GM12878 (cell line): ENCODE results near the gene TFCP2L1. TPM values are rescaled to one million over a fixed set of nuclear protein-coding genes. Genes with fewer than 3 reads are reported as not detected.

Experiments used
- ATAC-seq: fragments of 200-7000 bp; cut with Tn5 transposase; 3 replicates; pipeline ENCODE4 v1.9.1; 2020; ENCODE audit warnings: mild to moderate bottlenecking, moderate library complexity
- BruUV-seq: library from RNA; stranded (reverse); fragments of 400-500 nt; replicated peaks from 2 replicates; lab custom pipeline; 2021; lab: Mats Ljungman, UMichigan
- CTCF ChIA-PET: fragments of 300-600 bp; sonication (Branson Sonifier 250); formaldehyde crosslinking; extraction: SDS; loops from one replicate; lab custom pipeline; 2021; ENCODE audit warnings: inconsistent platforms; lab: Yijun Ruan, JAX
- POLR2A ChIA-PET: fragments of 350-600 bp; formaldehyde crosslinking; extraction: SDS; loops from one replicate; lab custom pipeline; 2021; ENCODE audit warnings: inconsistent platforms; lab: Charles Lee
- RAD21 ChIA-PET: fragments of 300-600 bp; sonication (Branson Sonifier 250); formaldehyde crosslinking; loops from one replicate; lab custom pipeline; 2023; ENCODE audit warnings: antibody characterized with exemption; ENCODE audit not compliant: unreplicated experiment; lab: Charles Lee
- SMC1A ChIA-PET: fragments of 300-600 bp; sonication (Branson Sonifier 250); formaldehyde crosslinking; loops from one replicate; lab custom pipeline; 2023; ENCODE audit not compliant: unreplicated experiment, uncharacterized antibody; lab: Charles Lee
- DNase-seq: peaks from one replicate; pipeline ENCODE4 v3.0.0-alpha.2; 2011; ENCODE audit warnings: low read depth, low spot score
- FAIRE-seq: peaks from 3 replicates; lab custom pipeline; 2011; peaks lifted over from hg19 to GRCh38; lab: Jason Lieb, UNC
- H2AFZ ChIP-seq: 2 replicates; pipeline ENCODE4 v1.6.0; 2011; ENCODE audit warnings: low read depth, low read length, control low read depth; ENCODE audit not compliant: control insufficient read depth
- H3K27ac ChIP-seq: 2 replicates; pipeline ENCODE4 v1.5.1; 2011; ENCODE audit warnings: control low read depth; ENCODE audit not compliant: control insufficient read depth, insufficient read depth
- H3K27me3 ChIP-seq, 2 experiments: replicated peaks in 1 of 2; 2 replicates each; pipeline versions ENCODE4 v1.6.0 to v1.6.1; 2011; ENCODE audit warnings: low read length in 1 of 2; ENCODE audit not compliant: control insufficient read depth in 2 of 2, insufficient read depth in 2 of 2
- H3K36me3 ChIP-seq, 2 experiments: 2 replicates each; pipeline ENCODE4 v1.5.1; 2011; ENCODE audit warnings: low read length in 1 of 2; ENCODE audit not compliant: control insufficient read depth in 2 of 2, insufficient read depth in 2 of 2
- H3K4me1 ChIP-seq: 2 replicates; pipeline ENCODE4 v1.6.1; 2011; ENCODE audit warnings: mild to moderate bottlenecking, low read length, moderate library complexity, mixed read lengths; ENCODE audit not compliant: control insufficient read depth, insufficient read depth
- H3K4me2 ChIP-seq: 2 replicates; pipeline ENCODE4 v1.6.0; 2011; ENCODE audit warnings: control low read depth; ENCODE audit not compliant: control insufficient read depth, insufficient read depth
- H3K4me3 ChIP-seq: fragments of 200-600 bp; sonication (generic); 2 replicates; pipeline ENCODE4 v1.5.1; 2016
- H3K79me2 ChIP-seq: 2 replicates; pipeline ENCODE4 v1.6.0; 2011; ENCODE audit warnings: low read length; ENCODE audit not compliant: control insufficient read depth, insufficient read depth
- H3K9ac ChIP-seq: 2 replicates; pipeline ENCODE4 v1.8.0; 2011; ENCODE audit warnings: low read length, control low read depth, mixed read lengths; ENCODE audit not compliant: control insufficient read depth, insufficient read depth
- H3K9me3 ChIP-seq: replicated peaks from 3 replicates; pipeline ENCODE4 v1.5.1; 2011; ENCODE audit warnings: mild to moderate bottlenecking, low read length; ENCODE audit not compliant: control insufficient read depth, insufficient read depth
- H4K20me1 ChIP-seq: 2 replicates; pipeline ENCODE4 v1.6.0; 2011; ENCODE audit not compliant: control insufficient read depth, insufficient read depth
- CHD2 ChIP-seq: IDR thresholded peaks from 2 replicates; pipeline ENCODE4 v1.6.1; 2011; ENCODE audit warnings: low read depth, low read length, improper control_type of control experiment, borderline replicate concordance
- ESRRA ChIP-seq: IDR thresholded peaks from 2 replicates; pipeline ENCODE4 v1.6.1; 2012; ENCODE audit warnings: mild to moderate bottlenecking, low read length, improper control_type of control experiment
- HDAC6 ChIP-seq: fragments of 200-600 bp; sonication (generic); IDR thresholded peaks from one replicate; pipeline ENCODE4 v1.8.0; 2017; ENCODE audit warnings: antibody characterized with exemption; ENCODE audit not compliant: unreplicated experiment
- IKZF2 ChIP-seq, 2 experiments: fragments of 450-650 bp; IDR thresholded peaks; 2 replicates each; pipeline ENCODE4 v1.6.1; 2017; ENCODE audit warnings: mild to moderate bottlenecking in 2 of 2, moderate library complexity in 2 of 2
- MYB ChIP-seq: fragments of 150-350 bp; IDR thresholded peaks from 2 replicates; pipeline ENCODE4 v1.6.1; 2014; ENCODE audit warnings: mild to moderate bottlenecking, low read depth, low read length, borderline replicate concordance
- NFIC ChIP-seq: IDR thresholded peaks from 2 replicates; pipeline ENCODE4 v1.6.1; 2012; ENCODE audit warnings: low read depth, mild to moderate bottlenecking, inconsistent platforms, low read length, moderate library complexity
- NR2C2 ChIP-seq: IDR thresholded peaks from 2 replicates; pipeline ENCODE4 v1.6.1; 2011; ENCODE audit warnings: borderline replicate concordance, low read depth; ENCODE audit not compliant: control insufficient read depth, insufficient read length
- PAX8 ChIP-seq: fragments of 450-650 bp; IDR thresholded peaks from 2 replicates; pipeline ENCODE4 v1.6.1; 2017; ENCODE audit warnings: mild to moderate bottlenecking, moderate library complexity
- RAD51 ChIP-seq: fragments of 450-650 bp; IDR thresholded peaks from 2 replicates; pipeline ENCODE4 v1.6.1; 2016; ENCODE audit warnings: moderate library complexity, mild to moderate bottlenecking, inconsistent platforms
- SIN3A ChIP-seq: IDR thresholded peaks from 2 replicates; pipeline ENCODE4 v1.6.1; 2012; ENCODE audit warnings: low read depth, low read length, improper control_type of control experiment
- SMAD5 ChIP-seq: IDR thresholded peaks from 2 replicates; pipeline ENCODE4 v1.6.1; 2016; ENCODE audit warnings: antibody characterized with exemption, low read depth
- SREBF1 ChIP-seq: IDR thresholded peaks from 2 replicates; pipeline ENCODE4 v1.6.1; 2012; ENCODE audit warnings: mild to moderate bottlenecking, low read length
- ZNF274 ChIP-seq: IDR thresholded peaks from one replicate; pipeline ENCODE4 v1.8.0; 2011; ENCODE audit not compliant: insufficient read length, insufficient read depth
- WGBS: methylation state at CpG from one replicate; pipeline ENCODE4 v1.1.6; 2016; ENCODE audit warnings: low lambda C conversion rate; ENCODE audit not compliant: insufficient replicate concordance, insufficient coverage; ENCODE audit errors: missing lambda C conversion rate; 5-methylcytosine and 5-hydroxymethylcytosine counted together
- in situ Hi-C: fragments of 300-500 bp; cut with MboI; formaldehyde crosslinking; loops from 9 replicates; pipeline ENCODE4 v1.14.3; 2018; ENCODE audit warnings: mixed read lengths
- intact Hi-C: fragments of 100-400 bp; cut with micrococcal nuclease; formaldehyde crosslinking; loops from one replicate; pipeline ENCODE4 v1.14.2; 2022; ENCODE audit not compliant: unreplicated experiment
- polyA plus RNA-seq, 11 experiments: library from polyadenylated mRNA; depleted of rRNA in 4 of 11; unstranded in 6 of 11; stranded (reverse) in 5 of 11; fragments of >200 nt; fragmentation: Nextera tagmentation in 4 of 11; fragmentation: Illumina TruSeq in 1 of 11; extraction: Ambion mirVana in 4 of 11; extraction: Trizol in 1 of 11; gene quantifications; 1 replicate in 1 of 11; 2 replicates in 10 of 11; pipeline versions ENCODE4 v1.2.1 to v1.2.3, GENCODE V29; 2011 to 2016; ENCODE audit warnings: inconsistent platforms in 2 of 11, missing spikeins in 2 of 11, low read depth in 1 of 11
- total RNA-seq, 4 experiments: library from RNA; depleted of rRNA in 3 of 4; stranded (reverse); fragments of >200 nt in 3 of 4; fragmentation: Illumina TruSeq in 1 of 4; extraction: Trizol in 1 of 4; gene quantifications; 2 replicates each; pipeline versions ENCODE4 v1.2.1 to v1.2.3, GENCODE V29; 2013 to 2021
- TF ChIP-seq, protein P1 (sequence below): fragments of 450-650 bp; IDR thresholded peaks from 2 replicates; pipeline ENCODE4 v1.6.1; 2014; ENCODE audit warnings: mild to moderate bottlenecking

Gene TFCP2L1
- total and polyA plus RNA-seq, 10 of the 15 experiments (the other 5 are each of a cell fraction or from before 2014, with no cell fraction given), result 0.02 to 0.21 (median 0.09) TPM; not detected in 1

DNA sequence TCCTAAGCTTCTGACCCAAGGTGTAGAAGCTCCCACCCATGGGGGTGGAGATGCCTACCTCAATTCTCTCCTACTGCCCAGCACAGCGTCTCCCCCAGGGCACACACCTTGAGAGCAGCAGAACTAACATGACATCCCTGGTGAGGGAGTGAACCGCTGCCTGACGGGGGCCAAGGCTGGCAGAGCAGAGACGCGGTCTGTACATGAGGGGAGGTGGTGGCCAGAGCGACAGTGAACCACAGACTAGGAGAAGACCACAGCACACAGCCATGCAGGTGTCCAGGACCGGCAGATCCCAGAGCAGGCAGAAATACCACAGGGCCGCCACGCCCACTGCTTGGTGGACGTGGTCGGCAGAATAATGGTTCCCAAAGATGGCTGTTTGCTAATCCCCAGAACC, 40.4 kb downstream of the TFCP2L1 start:
- no peaks in the 10 kb centered on the region for H3K36me3 ChIP-seq
- no peak overlapping the region for H2AFZ ChIP-seq
- TF ChIP-seq ZNF274 (no peak), RAD51 (no peak), SREBF1 (no peak)
- no peak for DNase-seq
- FAIRE-seq, result no peak
- CTCF ChIA-PET, result no interaction called here
- no peak for ATAC-seq
- WGBS, result 41% methylated on average over 11 of the region's 11 CpGs
- no peaks in the 10 kb centered on the region for H4K20me1 ChIP-seq
- in situ Hi-C loops (no loop called here), intact Hi-C loops (no loop called here)
- no peaks in the 10 kb centered on the region for H3K79me2 ChIP-seq
- RAD21 ChIA-PET, result no interaction called here
- H3K9me3 ChIP-seq, result no peaks in the 10 kb centered on the region
- SMC1A ChIA-PET, result no interaction called here
- no peak overlapping the region for H3K4me3 ChIP-seq
- POLR2A ChIA-PET, result no interaction called here
- BruUV-seq, result no TSS peak
- no peaks in the 10 kb centered on the region for H3K4me1 ChIP-seq
- peaks cover 0 to 4% of the 10 kb centered on the region in 2 experiments; a peak in 3 of 4 replicates for H3K27me3 ChIP-seq
- no peak overlapping the region for H3K9ac ChIP-seq
- H3K27ac ChIP-seq, result no peak overlapping the region
- H3K4me2 ChIP-seq, result no peak overlapping the region

DNA sequence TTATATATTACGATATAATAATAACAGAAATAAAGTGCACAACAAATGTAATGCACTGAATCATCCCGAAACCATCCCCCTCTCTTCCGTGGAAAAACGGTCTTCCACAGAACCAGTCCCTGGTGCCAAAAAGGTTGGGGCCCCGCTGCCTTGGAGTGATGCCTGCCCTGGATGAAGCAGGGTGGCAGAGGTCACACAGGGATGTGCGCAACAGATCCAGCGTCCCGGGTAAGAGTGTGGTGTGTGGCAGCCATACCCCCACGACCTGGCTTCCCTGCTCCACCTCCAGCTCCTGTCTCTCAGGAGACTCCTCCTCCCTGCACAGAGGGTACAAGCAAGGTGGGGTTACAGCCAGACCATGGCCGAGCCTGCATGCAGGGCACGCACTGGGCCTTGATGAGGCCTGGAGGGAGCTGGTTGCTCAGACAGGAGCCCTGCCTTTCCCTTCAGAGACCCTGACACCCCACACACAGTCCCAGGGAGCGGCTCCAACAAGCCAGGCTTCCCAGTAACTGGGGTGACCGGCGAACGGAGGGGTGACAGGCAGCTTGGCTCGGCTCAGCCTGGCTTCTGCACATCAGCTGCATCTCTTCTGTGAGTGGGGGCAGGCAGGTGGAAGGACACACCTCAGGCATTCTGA, 41.1 kb downstream of the TFCP2L1 start:
- intact Hi-C loops (no loop called here), in situ Hi-C loops (no loop called here)
- peaks cover 0 to 4% of the 10 kb centered on the region in 2 experiments; a peak in 3 of 4 replicates for H3K27me3 ChIP-seq
- POLR2A ChIA-PET, result no interaction called here
- H3K4me1 ChIP-seq, result no peaks in the 10 kb centered on the region
- RAD21 ChIA-PET, result no interaction called here
- no peak overlapping the region for H2AFZ ChIP-seq
- CTCF ChIA-PET, result no interaction called here
- no TSS peak for BruUV-seq
- no peak overlapping the region for H3K4me2 ChIP-seq
- 34% methylated on average over 16 of the region's 16 CpGs for WGBS
- H3K27ac ChIP-seq, result no peak overlapping the region
- FAIRE-seq (no peak), ATAC-seq (no peak), DNase-seq (no peak)
- no peak overlapping the region for H3K4me3 ChIP-seq
- SMC1A ChIA-PET, result no interaction called here
- no peaks in the 10 kb centered on the region for H3K36me3 ChIP-seq
- H3K9ac ChIP-seq, result no peak overlapping the region
- H3K9me3 ChIP-seq, result no peaks in the 10 kb centered on the region
- H3K79me2 ChIP-seq, result no peaks in the 10 kb centered on the region
- no peaks in the 10 kb centered on the region for H4K20me1 ChIP-seq
- no peak for TF ChIP-seq NR2C2
- TF ChIP-seq CHD2, result no peak
- TF ChIP-seq HDAC6, result no peak
- TF ChIP-seq SIN3A, result no peak
- no peak for TF ChIP-seq PAX8
- TF ChIP-seq ESRRA, result no peak
- TF ChIP-seq NFIC, result no peak
- no peak for TF ChIP-seq IKZF2 (IDR thresholded peaks at IDR 0.05)
- TF ChIP-seq, protein P1, sequence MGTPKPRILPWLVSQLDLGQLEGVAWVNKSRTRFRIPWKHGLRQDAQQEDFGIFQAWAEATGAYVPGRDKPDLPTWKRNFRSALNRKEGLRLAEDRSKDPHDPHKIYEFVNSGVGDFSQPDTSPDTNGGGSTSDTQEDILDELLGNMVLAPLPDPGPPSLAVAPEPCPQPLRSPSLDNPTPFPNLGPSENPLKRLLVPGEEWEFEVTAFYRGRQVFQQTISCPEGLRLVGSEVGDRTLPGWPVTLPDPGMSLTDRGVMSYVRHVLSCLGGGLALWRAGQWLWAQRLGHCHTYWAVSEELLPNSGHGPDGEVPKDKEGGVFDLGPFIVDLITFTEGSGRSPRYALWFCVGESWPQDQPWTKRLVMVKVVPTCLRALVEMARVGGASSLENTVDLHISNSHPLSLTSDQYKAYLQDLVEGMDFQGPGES, result no peak
- no peak for TF ChIP-seq SMAD5
- no peak for TF ChIP-seq MYB
